H1 (cell line): ENCODE results near the gene CUBN. TPM values are rescaled to one million over a fixed set of nuclear protein-coding genes. Genes with fewer than 3 reads are reported as not detected.

Experiments
- BRCA1 ChIP-seq: IDR thresholded peaks from 2 replicates; pipeline ENCODE4 v1.6.1; 2012; ENCODE audit warnings: low read depth, low read length, improper control_type of control experiment
- SIRT6 ChIP-seq: IDR thresholded peaks from one replicate; pipeline ENCODE4 v1.7.1; 2012; ENCODE audit warnings: low read length, inconsistent platforms
- polyA plus RNA-seq, 7 experiments: library from polyadenylated mRNA; depleted of rRNA in 3 of 7; stranded (reverse) in 5 of 7; unstranded in 2 of 7; fragments of >200 nt in 5 of 7; fragments of 200-250 nt in 2 of 7; gene quantifications; 1 replicate in 5 of 7; 2 replicates in 1 of 7; 4 replicates in 1 of 7; pipeline versions ENCODE4 v1.2.1 to v1.2.3, GENCODE V29; 2011 to 2013; ENCODE audit warnings: missing spikeins in 2 of 7, mixed read lengths in 2 of 7
- total RNA-seq: library from RNA; stranded (reverse); fragmentation: NEBNext Ultra II Directional; extraction: Animal tissue kit (Norgen Biotek cat#: 25700); gene quantifications from 2 replicates; pipeline ENCODE4 v1.2.1, GENCODE V29; 2021
- TF ChIP-seq, protein P1 (sequence below): fragments of 300-600 bp; sonication (generic); IDR thresholded peaks from 2 replicates; pipeline ENCODE4 v1.7.1; 2012; ENCODE audit warnings: low read length, moderate library complexity, mild to moderate bottlenecking, inconsistent platforms; ENCODE audit not compliant: insufficient replicate concordance

The CUBN gene
- total and polyA plus RNA-seq, 2 of the 8 experiments (the other 6 are each of a cell fraction or from before 2014, with no cell fraction given): 0.04 to 0.08 TPM

GRCh38 chr10:17074541-17074847 lies 55.1 kb downstream of the CUBN start (continued):
- TF ChIP-seq, protein P1, sequence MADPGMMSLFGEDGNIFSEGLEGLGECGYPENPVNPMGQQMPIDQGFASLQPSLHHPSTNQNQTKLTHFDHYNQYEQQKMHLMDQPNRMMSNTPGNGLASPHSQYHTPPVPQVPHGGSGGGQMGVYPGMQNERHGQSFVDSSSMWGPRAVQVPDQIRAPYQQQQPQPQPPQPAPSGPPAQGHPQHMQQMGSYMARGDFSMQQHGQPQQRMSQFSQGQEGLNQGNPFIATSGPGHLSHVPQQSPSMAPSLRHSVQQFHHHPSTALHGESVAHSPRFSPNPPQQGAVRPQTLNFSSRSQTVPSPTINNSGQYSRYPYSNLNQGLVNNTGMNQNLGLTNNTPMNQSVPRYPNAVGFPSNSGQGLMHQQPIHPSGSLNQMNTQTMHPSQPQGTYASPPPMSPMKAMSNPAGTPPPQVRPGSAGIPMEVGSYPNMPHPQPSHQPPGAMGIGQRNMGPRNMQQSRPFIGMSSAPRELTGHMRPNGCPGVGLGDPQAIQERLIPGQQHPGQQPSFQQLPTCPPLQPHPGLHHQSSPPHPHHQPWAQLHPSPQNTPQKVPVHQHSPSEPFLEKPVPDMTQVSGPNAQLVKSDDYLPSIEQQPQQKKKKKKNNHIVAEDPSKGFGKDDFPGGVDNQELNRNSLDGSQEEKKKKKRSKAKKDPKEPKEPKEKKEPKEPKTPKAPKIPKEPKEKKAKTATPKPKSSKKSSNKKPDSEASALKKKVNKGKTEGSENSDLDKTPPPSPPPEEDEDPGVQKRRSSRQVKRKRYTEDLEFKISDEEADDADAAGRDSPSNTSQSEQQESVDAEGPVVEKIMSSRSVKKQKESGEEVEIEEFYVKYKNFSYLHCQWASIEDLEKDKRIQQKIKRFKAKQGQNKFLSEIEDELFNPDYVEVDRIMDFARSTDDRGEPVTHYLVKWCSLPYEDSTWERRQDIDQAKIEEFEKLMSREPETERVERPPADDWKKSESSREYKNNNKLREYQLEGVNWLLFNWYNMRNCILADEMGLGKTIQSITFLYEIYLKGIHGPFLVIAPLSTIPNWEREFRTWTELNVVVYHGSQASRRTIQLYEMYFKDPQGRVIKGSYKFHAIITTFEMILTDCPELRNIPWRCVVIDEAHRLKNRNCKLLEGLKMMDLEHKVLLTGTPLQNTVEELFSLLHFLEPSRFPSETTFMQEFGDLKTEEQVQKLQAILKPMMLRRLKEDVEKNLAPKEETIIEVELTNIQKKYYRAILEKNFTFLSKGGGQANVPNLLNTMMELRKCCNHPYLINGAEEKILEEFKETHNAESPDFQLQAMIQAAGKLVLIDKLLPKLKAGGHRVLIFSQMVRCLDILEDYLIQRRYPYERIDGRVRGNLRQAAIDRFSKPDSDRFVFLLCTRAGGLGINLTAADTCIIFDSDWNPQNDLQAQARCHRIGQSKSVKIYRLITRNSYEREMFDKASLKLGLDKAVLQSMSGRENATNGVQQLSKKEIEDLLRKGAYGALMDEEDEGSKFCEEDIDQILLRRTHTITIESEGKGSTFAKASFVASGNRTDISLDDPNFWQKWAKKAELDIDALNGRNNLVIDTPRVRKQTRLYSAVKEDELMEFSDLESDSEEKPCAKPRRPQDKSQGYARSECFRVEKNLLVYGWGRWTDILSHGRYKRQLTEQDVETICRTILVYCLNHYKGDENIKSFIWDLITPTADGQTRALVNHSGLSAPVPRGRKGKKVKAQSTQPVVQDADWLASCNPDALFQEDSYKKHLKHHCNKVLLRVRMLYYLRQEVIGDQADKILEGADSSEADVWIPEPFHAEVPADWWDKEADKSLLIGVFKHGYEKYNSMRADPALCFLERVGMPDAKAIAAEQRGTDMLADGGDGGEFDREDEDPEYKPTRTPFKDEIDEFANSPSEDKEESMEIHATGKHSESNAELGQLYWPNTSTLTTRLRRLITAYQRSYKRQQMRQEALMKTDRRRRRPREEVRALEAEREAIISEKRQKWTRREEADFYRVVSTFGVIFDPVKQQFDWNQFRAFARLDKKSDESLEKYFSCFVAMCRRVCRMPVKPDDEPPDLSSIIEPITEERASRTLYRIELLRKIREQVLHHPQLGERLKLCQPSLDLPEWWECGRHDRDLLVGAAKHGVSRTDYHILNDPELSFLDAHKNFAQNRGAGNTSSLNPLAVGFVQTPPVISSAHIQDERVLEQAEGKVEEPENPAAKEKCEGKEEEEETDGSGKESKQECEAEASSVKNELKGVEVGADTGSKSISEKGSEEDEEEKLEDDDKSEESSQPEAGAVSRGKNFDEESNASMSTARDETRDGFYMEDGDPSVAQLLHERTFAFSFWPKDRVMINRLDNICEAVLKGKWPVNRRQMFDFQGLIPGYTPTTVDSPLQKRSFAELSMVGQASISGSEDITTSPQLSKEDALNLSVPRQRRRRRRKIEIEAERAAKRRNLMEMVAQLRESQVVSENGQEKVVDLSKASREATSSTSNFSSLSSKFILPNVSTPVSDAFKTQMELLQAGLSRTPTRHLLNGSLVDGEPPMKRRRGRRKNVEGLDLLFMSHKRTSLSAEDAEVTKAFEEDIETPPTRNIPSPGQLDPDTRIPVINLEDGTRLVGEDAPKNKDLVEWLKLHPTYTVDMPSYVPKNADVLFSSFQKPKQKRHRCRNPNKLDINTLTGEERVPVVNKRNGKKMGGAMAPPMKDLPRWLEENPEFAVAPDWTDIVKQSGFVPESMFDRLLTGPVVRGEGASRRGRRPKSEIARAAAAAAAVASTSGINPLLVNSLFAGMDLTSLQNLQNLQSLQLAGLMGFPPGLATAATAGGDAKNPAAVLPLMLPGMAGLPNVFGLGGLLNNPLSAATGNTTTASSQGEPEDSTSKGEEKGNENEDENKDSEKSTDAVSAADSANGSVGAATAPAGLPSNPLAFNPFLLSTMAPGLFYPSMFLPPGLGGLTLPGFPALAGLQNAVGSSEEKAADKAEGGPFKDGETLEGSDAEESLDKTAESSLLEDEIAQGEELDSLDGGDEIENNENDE: no peak
- TF ChIP-seq BRCA1 (no peak), SIRT6 (no peak)
